A549 treated with DMSO at 1 μM for 4 hours (cell line): ENCODE results near the gene DNMT1. TPM values are rescaled to one million over a fixed set of nuclear protein-coding genes. Genes with fewer than 3 reads are reported as not detected.

Source experiments
- total RNA-seq: library from RNA; stranded (reverse); fragments of 200-300 nt; extraction: Qiagen RNA extraction; gene quantifications from 5 replicates; pipeline ENCODE4 v1.2.3, GENCODE V29; 2022; ENCODE audit warnings: low read depth

DNMT1 gene
- 54.7 to 71.6 TPM (median 67.8 TPM) in 5 replicates for total RNA-seq

GRCh38 chr19:10194500-10195198 lies at the start of gene DNMT1:
TSS of gene DNMT1 (minus strand) at chr19:10194953. CDS start at chr19:10194899, 54 bp downstream.

GRCh38 chr19:10230861-10231611 lies 36.3 kb upstream of the DNMT1 start, which contains the start of gene S1PR2:
TSS of gene S1PR2 (minus strand) at chr19:10231331. CDS start at chr19:10224905, 6,426 bp downstream.

GRCh38 chr19:10111405-10111811 lies 83.3 kb downstream of the DNMT1 start, which contains the start of gene P2RY11:
TSS of gene P2RY11 (plus strand) at chr19:10111693. CDS start at chr19:10111722, 29 bp downstream.

GRCh38 chr19:10106100-10106936 lies 88.4 kb downstream of the DNMT1 start, which contains the start of gene PPAN:
TSS of gene PPAN (plus strand) at chr19:10106362. CDS start at chr19:10106395, 33 bp downstream.

GRCh38 chr19:10085641-10086590 lies 108.8 kb downstream of the DNMT1 start, which contains the start of gene SHFL:
TSS of gene SHFL (plus strand) at chr19:10086317. CDS start at chr19:10086428, 111 bp downstream.

Other genes with a start within 250 kb of the DNMT1 start
- 4.1 to 5.4 TPM (median 4.2 TPM) in 5 replicates for gene COL5A3, start 184.4 kb downstream of the DNMT1 start, total RNA-seq
- gene RDH8, start 181.5 kb downstream of the DNMT1 start, total RNA-seq, result 0.26 to 0.63 TPM (median 0.44 TPM) in 5 replicates
- gene SHFL, start 108.6 kb downstream of the DNMT1 start, total RNA-seq, result 7.2 to 8.4 TPM (median 8.2 TPM) in 5 replicates
- 0.05 to 0.13 TPM (median 0.10 TPM) in 3 of 5 replicates, not detected in the others for gene ANGPTL6, start 92.3 kb downstream of the DNMT1 start, total RNA-seq
- 46.3 to 65.6 TPM (median 52.4 TPM) in 5 replicates for gene PPAN, start 88.6 kb downstream of the DNMT1 start, total RNA-seq
- gene P2RY11, start 83.3 kb downstream of the DNMT1 start, total RNA-seq, result 7.0 to 12.1 TPM (median 7.4 TPM) in 5 replicates
- 150 to 181 TPM (median 162 TPM) in 5 replicates for gene EIF3G, start 75.1 kb downstream of the DNMT1 start, total RNA-seq
- 1.1 to 1.6 TPM (median 1.2 TPM) in 5 replicates for gene S1PR2, start 36.4 kb upstream of the DNMT1 start, total RNA-seq
- gene MRPL4, start 57.3 kb upstream of the DNMT1 start, total RNA-seq, result 61.4 to 79.0 TPM (median 69.4 TPM) in 5 replicates
- 3.9 to 7.0 TPM (median 5.1 TPM) in 5 replicates for gene ICAM1, start 76.2 kb upstream of the DNMT1 start, total RNA-seq
- gene ICAM4, start 92.0 kb upstream of the DNMT1 start, total RNA-seq, result 0.09 to 0.17 TPM (median 0.11 TPM) in 4 of 5 replicates, not detected in the other
- gene ICAM5, start 95.0 kb upstream of the DNMT1 start, total RNA-seq, result 0.57 to 1.2 TPM (median 0.65 TPM) in 5 replicates
- gene ZGLP1, start 114.9 kb upstream of the DNMT1 start, total RNA-seq, result 0.87 to 3.6 TPM (median 1.7 TPM) in 5 replicates
- gene FDX2, start 121.1 kb upstream of the DNMT1 start, total RNA-seq, result 21.5 to 37.1 TPM (median 29.8 TPM) in 5 replicates
- 21.6 to 34.4 TPM (median 30.0 TPM) in 5 replicates for gene RAVER1, start 138.6 kb upstream of the DNMT1 start, total RNA-seq
- 5.6 to 10.2 TPM (median 8.8 TPM) in 5 replicates for gene ICAM3, start 144.7 kb upstream of the DNMT1 start, total RNA-seq
- 32.6 to 51.3 TPM (median 48.2 TPM) in 5 replicates for gene TYK2, start 185.6 kb upstream of the DNMT1 start, total RNA-seq
- 174 to 204 TPM (median 177 TPM) in 5 replicates for gene CDC37, start 208.6 kb upstream of the DNMT1 start, total RNA-seq
- gene PDE4A, start 225.6 kb upstream of the DNMT1 start, total RNA-seq, result 4.3 to 6.4 TPM (median 5.1 TPM) in 5 replicates